Osteoblast (primary cell): Measurements from ENCODE around the gene RTBDN. TPM values are rescaled to one million over a fixed set of nuclear protein-coding genes. Genes with fewer than 3 reads are reported as not detected.
A peak's percentile ranks its signal among the peaks of the same experiment; 100 is the strongest.
"Not testable (repeated sequence)": the region's sequence is repeated elsewhere in the genome, so short reads cannot be mapped to it uniquely, and the experiment has no call there.

Experiments
- DNase-seq: peaks from one replicate; pipeline ENCODE4 v3.0.0; 2011; ENCODE audit warnings: low spot score, mixed read lengths; ENCODE audit not compliant: insufficient read length; ENCODE audit errors: missing footprints
- H2AFZ ChIP-seq: 2 replicates; pipeline ENCODE4 v1.6.0; 2011; ENCODE audit warnings: mild to moderate bottlenecking, low read length
- H3K27ac ChIP-seq: 2 replicates; pipeline ENCODE4 v1.5.1; 2011; ENCODE audit warnings: mild to moderate bottlenecking, low read depth, low read length, moderate library complexity
- H3K27me3 ChIP-seq: 2 replicates; pipeline ENCODE4 v1.6.0; 2012; ENCODE audit warnings: mild to moderate bottlenecking, control low read depth, inconsistent platforms, low read length, moderate library complexity; ENCODE audit not compliant: insufficient read depth
- H3K36me3 ChIP-seq: 2 replicates; pipeline ENCODE4 v1.5.1; 2011; ENCODE audit warnings: mild to moderate bottlenecking, low read length, control low read depth, moderate library complexity; ENCODE audit not compliant: insufficient read depth
- H3K4me1 ChIP-seq: 2 replicates; pipeline ENCODE4 v1.5.1; 2011; ENCODE audit warnings: mild to moderate bottlenecking, low read length, control low read depth, moderate library complexity; ENCODE audit not compliant: insufficient read depth
- H3K4me2 ChIP-seq: 2 replicates; pipeline ENCODE4 v1.6.0; 2011; ENCODE audit warnings: mild to moderate bottlenecking, low read length; ENCODE audit not compliant: insufficient read depth
- H3K4me3 ChIP-seq: fragments of 200-600 bp; sonication (generic); 3 replicates; pipeline ENCODE4 v1.5.1; 2012; ENCODE audit warnings: mild to moderate bottlenecking, low read length, inconsistent platforms; ENCODE audit not compliant: insufficient read depth
- H3K79me2 ChIP-seq: 2 replicates; pipeline ENCODE4 v1.6.0; 2012; ENCODE audit warnings: mild to moderate bottlenecking, low read length, control low read depth, inconsistent platforms; ENCODE audit not compliant: insufficient read depth
- H3K9me3 ChIP-seq: 2 replicates; pipeline ENCODE4 v1.5.1; 2011; ENCODE audit warnings: low read depth, low read length, control low read depth
- H4K20me1 ChIP-seq: 2 replicates; pipeline ENCODE4 v1.6.0; 2012; ENCODE audit warnings: mild to moderate bottlenecking, low read length, control low read depth; ENCODE audit not compliant: insufficient read depth
- total RNA-seq: library from RNA; depleted of rRNA; stranded (reverse); fragments of >200 nt; gene quantifications from 2 replicates; pipeline ENCODE4 v1.2.3, GENCODE V29; 2012
- TF ChIP-seq, protein P1 (sequence below): IDR thresholded peaks from 2 replicates; pipeline ENCODE4 v1.5.1; 2011; ENCODE audit warnings: mild to moderate bottlenecking, low read depth, low read length, moderate library complexity; ENCODE audit errors: extremely low read depth

Gene RTBDN
- total RNA-seq, 1 donor = not detected

DNA sequence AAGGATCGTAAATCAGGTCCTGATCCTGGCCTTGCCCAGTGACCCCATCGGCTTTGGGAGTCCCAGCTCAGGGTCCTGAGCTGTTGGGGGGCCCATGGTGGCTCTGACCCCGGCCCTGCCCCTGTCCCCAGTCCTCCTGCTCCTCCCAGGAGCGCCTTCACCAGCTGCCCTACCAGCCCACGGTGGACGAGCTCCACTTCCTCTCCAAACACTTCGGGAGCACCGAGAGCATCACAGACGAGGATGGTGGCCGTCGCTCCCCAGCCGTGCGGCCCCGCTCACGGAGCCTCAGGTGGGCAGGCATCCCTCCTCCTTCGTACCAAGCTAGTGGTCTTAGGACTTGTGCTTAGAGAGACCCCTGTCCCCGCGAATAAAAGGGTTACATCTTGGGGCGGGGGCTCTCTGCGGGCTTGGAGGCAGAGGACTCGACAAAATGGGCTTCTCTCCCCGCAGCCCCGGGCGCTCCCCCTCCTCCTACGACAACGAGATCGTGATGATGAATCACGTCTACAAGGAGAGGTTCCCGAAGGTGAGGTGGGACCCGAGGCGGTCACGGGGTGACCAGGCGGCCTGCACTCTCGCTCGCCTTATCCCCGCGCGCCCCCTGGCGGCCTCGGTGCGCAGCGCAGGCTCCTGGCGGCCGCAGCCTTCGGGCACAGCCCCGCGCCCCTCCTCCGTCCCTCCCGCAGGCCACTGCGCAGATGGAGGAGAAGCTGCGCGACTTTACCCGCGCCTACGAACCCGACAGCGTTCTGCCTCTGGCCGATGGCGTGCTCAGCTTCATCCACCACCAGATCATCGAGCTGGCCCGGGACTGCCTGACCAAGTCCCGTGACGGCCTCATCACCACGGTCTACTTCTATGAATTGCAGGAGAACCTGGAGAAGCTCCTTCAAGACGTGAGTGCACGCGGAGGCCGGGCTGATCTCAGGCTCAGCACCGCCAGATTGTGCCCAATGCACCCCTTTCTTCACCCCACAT, 13.1 kb upstream of the RTBDN start:
- Histone ChIP-seq H3K36me3 (no peaks in the 10 kb centered on the region), H3K4me3 (peak overlapping the region; percentile 58), H3K4me1 (peaks cover 4% of the 10 kb centered on the region), H3K27ac (no peak overlapping the region), H3K27me3 (peaks cover 6% of the 10 kb centered on the region), H4K20me1 (no peaks in the 10 kb centered on the region), H3K4me2 (peak overlapping the region; percentile 84), H2AFZ (peak overlapping the region; percentile 83), H3K79me2 (no peaks in the 10 kb centered on the region), H3K9me3 (no peaks in the 10 kb centered on the region)
- peak; percentile 99 for DNase-seq
- TF ChIP-seq, protein P1, sequence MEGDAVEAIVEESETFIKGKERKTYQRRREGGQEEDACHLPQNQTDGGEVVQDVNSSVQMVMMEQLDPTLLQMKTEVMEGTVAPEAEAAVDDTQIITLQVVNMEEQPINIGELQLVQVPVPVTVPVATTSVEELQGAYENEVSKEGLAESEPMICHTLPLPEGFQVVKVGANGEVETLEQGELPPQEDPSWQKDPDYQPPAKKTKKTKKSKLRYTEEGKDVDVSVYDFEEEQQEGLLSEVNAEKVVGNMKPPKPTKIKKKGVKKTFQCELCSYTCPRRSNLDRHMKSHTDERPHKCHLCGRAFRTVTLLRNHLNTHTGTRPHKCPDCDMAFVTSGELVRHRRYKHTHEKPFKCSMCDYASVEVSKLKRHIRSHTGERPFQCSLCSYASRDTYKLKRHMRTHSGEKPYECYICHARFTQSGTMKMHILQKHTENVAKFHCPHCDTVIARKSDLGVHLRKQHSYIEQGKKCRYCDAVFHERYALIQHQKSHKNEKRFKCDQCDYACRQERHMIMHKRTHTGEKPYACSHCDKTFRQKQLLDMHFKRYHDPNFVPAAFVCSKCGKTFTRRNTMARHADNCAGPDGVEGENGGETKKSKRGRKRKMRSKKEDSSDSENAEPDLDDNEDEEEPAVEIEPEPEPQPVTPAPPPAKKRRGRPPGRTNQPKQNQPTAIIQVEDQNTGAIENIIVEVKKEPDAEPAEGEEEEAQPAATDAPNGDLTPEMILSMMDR = peak; percentile 88

DNA sequence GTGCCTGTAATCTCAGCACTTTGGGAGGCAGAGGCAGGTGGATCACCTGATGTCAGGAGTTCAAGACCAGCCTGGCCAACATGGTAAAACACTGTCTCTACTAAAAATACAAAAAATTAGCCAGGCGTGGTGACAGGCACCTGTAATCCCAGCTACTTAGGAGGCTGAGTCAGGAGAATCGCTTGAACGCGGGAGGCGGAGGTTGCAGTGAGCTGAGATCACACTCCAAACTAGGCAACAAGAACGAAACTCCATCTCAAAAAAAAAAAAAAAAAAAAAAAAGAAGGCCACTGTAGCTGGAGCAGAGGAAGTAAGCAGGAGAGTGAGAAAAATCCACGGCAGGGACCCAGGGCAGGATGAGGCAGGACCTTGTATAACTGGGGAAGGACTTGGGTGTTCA, 12.2 kb upstream of the RTBDN start:
- H3K4me2 ChIP-seq, H2AFZ ChIP-seq, DNase-seq, H3K4me3 ChIP-seq, H3K4me1 ChIP-seq, H3K79me2 ChIP-seq, H3K36me3 ChIP-seq, H3K27ac ChIP-seq, H3K27me3 ChIP-seq, H4K20me1 ChIP-seq, H3K9me3 ChIP-seq: not testable (repeated sequence)

GRCh38 chr19:12843999-12844732, 9.8 kb upstream of the RTBDN start:
- H3K79me2 ChIP-seq = no peaks in the 10 kb centered on the region
- H4K20me1 ChIP-seq = no peaks in the 10 kb centered on the region
- H3K27me3 ChIP-seq = peaks cover 28% of the 10 kb centered on the region
- DNase-seq = peak; percentile 85
- no peaks in the 10 kb centered on the region for H3K36me3 ChIP-seq
- H3K4me1 ChIP-seq = peaks cover 4% of the 10 kb centered on the region
- H3K4me3 ChIP-seq = no peak overlapping the region
- no peak overlapping the region for H3K27ac ChIP-seq
- H3K9me3 ChIP-seq = no peaks in the 10 kb centered on the region
- H2AFZ ChIP-seq = no peak overlapping the region
- TF ChIP-seq, protein P1 = no peak
- H3K4me2 ChIP-seq = no peak overlapping the region

DNA sequence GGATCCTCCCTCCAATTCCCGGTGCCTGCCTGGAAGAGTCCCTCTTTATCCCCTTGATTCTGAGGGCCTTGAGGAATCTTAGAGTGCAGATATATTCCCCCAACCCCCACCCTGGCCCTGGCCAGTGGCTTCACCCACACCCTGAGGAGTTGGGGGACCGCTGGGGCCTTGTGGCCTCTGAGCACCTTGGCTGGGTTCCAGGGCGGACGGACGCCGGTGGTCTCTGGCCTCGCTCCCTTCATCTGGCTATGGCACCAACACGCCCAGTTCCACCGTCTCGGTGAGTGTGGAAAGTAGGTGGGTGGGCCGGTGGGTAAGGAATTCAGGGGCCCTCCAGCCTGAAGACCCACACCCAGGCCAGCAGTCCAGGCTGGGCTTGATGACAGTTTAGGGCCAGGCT, 8.9 kb upstream of the RTBDN start:
- H3K4me2 ChIP-seq = no peak overlapping the region
- H3K27ac ChIP-seq = no peak overlapping the region
- no peaks in the 10 kb centered on the region for H3K9me3 ChIP-seq
- H3K36me3 ChIP-seq = no peaks in the 10 kb centered on the region
- H2AFZ ChIP-seq = no peak overlapping the region
- H4K20me1 ChIP-seq = no peaks in the 10 kb centered on the region
- H3K79me2 ChIP-seq = no peaks in the 10 kb centered on the region
- H3K27me3 ChIP-seq = peaks cover 36% of the 10 kb centered on the region
- H3K4me1 ChIP-seq = peaks cover 4% of the 10 kb centered on the region
- TF ChIP-seq, protein P1 = no peak
- DNase-seq = no peak
- H3K4me3 ChIP-seq = no peak overlapping the region
